ELR (cell line): ENCODE data around the gene IGF2BP2.
"Not testable (repeated sequence)": the region's sequence is repeated elsewhere in the genome, so short reads cannot be mapped to it uniquely, and the experiment has no call there.

ENCODE experiments used
- DNase-seq: peaks from one replicate; pipeline ENCODE4 v3.0.0-alpha.2; 2015; ENCODE audit warnings: low read depth

Gene IGF2BP2

DNA sequence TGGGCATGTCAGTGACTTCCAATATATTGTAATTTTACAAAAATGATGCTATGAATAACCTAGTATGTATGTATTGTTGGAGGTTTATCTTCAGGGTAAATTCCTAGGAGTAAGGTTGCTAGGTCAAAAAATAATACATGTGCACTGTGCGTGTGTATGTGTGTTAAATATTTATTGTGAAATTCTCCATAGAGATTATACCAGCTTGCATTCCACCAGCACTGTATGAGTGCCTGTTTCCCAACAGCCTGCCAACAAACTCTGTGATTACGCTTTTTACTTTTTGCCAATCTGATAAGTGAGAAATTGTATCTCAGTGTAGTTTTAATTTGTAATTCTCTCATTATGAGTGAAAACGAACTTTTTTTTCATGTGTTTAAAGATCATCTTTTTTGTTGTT lies 12.6 kb upstream of the IGF2BP2 start:
- DNase-seq = no peak

DNA sequence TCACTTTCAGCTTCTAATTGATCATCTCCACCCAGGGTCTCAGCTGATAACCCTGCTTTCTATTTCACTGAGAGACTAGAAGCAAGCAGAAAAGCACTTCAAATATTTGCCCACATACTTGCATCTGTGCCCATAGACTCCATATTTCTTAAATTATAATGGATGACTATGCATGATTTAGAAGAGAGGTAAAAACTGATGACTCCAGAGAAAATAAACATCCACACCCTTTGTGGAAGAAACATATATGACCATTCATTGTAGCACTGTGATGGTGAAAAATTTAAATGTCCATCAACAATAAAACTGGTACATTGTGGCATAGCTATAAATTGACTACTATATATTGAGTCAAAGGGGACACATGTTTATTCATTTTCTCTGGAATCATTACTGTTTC lies 7.1 kb upstream of the IGF2BP2 start:
- DNase-seq = no peak

DNA sequence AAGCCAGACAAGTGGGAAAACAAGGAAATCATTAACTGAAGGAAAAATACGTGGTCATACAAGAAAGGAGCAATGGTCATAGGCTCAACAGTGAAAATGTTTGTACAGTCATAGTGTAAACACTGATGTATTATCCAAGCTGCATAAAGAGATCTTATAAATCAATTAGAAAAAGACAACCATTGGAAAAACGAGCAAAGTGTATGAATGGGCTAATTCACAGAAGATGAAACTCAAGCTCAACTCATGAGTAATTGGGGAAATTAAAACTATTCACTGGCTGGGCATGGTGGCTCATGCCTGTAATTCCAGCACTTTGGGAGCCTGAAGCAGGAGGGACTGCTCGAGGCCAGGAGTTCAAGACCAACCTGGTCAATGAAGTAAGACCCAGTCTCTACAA lies 6.4 kb upstream of the IGF2BP2 start:
- no peak for DNase-seq

DNA sequence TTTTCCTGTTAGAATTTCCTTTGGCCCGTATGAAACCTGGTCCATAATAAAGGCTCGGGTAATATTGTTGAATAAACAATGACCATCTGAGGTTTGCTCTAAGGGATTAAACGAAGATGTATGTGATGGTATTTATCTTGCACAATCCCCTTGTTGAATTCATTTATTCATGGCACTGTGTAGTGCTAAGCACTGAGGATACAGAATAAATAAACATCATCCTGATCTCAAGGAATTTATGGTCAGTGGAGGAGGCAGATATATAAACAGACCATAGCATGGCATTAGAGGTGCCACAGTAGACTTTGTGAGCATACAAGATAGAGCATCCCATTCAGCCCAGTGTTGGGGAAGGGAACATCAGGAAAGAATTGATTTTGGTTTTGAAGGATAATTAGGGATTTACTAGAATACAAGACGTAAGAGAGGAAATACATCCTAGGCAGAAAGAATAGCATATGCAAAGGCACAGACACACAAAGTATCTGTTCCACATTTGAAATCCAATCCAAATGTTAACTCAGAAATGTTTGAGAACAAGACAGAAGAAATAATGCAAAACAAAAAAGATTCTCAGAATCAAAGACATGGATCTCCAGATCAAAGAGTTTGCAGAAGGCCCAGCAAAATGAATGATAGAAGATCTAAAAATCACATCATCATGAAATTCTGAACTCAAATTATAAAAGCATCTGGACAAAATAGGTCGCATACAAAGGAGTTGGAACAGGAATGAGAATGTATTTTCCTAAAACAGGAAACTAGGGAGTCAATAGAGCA lies 5.4 kb upstream of the IGF2BP2 start:
- DNase-seq = no peak

DNA sequence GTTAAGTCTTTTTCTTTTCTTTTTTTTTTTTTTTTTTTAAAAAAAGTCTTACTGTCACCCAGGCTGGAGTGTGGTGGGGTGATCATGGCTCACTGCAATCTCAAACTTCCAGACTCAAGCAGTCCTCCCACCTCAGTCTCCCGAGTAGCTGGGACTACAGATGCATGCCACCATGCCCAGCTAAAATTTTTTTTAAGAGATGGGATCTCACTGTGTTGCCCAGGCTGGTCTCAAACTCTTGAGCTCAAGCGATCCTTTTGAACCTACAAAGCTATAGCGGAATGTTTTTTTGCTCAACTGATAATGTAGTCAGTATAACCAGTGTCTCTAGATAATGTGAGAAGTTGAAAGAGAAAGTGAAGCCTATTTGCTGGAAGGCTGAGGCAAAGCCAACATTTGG lies 3.9 kb upstream of the IGF2BP2 start:
- DNase-seq = no peak

DNA sequence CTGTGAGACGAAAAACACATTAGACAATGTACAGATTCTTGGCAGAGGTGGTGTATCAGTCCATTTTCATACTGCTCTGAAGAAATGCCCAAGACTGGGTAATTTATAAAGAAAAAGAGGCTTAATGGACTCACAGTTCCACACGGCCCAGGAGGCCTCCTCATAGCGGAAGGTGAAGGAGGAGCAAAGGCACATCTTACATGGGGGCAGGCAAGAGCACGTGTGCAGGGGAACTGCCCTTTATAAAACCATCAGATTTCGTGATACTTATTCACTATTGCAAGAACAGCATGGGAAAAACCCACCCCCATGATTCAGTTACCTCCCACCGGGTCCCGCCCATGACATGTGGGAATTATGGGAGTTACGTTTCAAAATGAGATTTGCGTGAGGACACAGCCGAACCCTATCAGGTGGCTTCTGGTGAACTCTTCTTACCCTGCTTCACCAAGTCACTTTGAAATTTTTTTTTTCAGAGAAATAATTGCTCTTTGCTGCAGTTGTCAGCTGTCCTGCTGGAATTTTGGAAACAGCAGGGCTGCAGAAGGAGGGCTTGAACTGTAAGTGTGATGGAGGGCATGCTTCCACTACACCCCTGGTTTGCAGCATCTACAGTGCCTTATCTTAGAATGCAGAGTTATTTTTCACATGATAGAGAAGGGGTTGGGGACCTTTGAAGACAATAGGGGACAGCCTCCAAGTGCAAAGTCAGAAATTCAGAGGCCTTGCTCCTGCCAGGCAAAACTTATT lies 2.9 kb upstream of the IGF2BP2 start:
- no peak for DNase-seq

DNA sequence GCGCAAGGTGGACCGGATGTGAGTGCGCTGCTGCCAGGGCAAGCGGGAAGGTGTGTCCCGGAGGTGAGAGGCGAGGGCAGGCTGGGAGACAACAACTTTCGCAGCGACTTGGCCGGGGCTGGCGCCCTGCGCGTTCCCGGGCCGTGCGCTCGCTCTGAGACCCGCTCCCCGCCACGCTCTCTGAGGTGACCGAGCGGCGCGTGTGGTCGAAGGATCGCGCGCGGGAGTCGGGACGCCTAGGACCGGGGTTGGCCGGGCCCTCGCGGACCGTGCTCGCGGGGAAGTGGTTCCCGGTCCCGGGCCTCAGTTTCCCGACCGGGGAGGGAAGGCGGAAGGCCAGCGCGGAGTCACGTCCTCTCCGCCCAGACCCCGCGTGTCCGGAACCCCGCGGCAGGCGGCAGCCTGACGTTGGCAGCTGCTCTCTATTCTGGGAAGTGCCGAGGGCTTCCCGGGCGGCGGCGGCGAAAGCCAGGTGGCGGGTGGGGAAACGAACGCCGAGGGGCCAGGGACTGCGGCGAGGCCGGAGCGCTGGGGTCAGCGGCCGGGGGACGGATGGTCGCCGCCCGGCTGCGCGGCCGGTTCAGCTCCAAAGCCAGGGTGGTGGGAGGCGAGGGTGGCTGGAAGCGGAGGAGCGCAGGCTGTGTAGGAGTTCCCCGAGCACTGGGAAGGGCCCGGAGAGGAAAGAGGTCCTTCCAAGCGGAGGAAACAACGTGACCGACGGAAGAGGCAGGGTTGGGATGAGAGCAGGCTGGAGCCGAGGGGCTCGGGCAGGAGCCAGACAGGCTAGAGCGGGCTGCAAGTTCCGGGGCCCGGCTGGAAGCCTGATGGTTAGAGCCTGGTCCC lies 1.0 kb upstream of the IGF2BP2 start:
- DNase-seq = peak; percentile 72

DNA sequence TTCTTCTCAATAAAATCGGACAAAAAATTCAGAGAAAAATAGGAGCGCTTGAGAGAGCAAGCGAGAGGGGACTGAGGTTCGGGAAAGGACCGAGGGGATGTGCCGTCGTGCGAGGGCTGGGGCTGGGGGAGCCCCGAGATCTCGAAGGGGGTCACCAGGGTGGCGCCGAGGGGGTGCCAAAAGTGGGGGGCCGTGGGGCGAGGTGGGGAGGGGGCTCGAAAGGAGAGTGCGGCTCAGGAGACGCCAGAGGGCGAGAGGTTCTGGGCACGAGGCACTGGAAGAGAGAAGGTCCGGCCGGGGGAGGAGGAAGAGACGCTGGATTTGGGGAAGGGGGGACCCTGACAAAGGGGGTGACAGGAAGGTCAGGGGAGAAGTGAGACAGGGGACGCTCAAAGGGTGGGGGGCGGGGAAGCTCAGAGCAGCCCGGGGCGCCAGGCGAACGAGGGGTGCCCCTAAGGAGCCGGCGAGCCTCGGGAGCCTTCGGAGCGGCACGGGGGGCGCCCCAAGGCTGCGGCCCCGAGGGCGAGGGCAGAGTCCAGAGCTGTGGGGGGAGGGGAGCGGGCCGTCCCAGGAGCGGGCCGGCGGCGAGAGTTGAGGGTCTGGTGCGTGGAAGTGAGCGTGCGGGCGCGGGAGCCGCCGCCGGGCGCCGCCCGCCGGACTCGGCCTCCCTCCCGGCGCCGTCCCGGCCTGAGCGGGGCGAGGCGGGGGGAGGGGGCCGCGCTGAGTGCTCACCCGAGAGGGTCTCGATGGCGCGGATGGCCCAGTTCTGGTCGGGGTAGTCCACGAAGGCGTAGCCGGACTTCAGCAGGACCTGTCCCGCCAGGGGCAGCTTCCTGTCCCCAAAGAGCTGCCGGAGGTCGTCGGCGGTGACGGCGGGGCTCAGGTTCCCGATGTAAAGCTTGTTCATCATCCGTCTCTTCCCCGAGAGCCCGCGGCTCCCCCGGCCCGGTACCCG lies 514 bp downstream of the IGF2BP2 start:
- DNase-seq = peak; percentile 61

DNA sequence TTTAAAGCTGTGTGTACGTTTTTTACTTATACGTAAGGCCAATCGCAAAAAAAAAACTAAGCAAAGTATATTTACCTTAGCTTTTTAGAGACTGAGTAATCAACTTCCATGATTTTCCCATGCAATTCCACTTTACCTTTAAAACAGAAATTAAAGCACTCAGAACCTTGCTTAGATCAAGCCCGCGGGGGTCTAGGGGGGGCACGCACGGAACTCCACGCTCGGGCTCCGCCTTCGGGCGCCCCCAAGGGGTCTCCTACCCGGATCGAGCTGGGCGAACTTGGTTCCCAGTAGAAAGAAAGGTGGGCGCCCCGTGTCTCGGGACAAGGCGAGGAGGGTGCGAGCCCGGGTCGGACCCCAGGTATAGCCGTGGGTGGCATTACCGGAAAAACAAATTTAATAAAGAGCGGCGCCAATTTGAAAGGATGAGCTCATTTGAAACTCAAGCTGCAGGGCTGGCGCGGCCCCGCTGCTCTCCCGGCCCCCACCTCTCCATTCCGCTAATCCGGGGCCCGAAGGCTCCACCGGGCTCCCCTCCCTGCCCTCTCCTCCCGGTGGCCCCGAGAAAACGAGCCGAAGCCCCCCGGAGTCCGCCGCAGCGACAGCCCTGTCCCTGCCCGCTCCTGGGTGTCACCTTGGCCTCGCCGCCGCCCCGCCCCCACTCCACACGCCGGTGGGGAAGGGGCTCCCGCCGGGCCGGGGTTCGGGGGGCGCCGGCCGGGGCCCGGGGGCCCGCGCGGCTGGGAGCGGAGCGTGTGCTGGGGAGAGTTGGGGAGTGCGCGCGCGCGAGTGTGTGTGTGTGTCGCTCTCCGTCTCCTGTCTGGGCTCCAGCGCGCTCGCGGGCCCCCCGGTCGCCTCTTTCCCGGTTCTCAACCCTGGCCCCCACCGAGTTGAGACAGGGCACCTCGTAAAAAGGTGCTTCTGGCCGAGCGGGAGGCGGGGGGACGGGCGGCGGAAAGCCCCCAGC lies 1.5 kb downstream of the IGF2BP2 start:
- peak; percentile 63 for DNase-seq

DNA sequence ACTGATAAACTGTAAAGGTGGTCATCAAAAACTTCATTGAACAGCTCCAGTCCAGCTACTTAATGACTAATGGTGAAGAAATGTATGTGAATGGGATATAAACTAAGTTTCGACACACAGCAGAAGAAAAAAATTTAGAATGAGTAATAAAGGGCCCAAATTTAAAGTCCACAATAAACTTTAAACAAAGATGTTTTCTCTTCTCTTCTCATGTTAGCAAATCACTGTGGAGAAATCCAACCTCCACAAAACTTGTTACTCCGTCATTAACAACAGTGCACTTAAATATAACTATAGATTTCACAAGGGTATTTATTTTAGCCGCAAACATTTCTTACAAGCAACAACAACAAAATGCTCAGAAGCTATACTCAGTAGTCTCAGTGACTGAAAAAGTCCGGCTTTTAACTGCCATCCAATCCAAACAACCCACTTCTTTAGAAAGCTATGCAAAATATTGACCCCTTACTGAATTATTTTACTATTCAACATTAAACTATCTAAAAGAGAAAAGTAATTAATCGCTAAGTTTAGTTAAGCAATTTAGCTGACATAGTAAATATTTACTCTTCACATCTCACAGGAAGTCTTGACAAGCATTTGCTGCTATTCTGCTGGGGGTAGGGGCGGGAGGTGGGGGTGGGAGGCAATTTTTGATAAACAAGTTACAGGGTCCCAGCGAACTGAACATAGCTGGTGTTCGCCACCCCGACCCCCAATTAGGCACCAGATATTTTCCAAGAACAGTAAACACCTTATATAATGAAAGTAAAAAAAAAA lies 2.4 kb downstream of the IGF2BP2 start:
- DNase-seq = peak; percentile 94

DNA sequence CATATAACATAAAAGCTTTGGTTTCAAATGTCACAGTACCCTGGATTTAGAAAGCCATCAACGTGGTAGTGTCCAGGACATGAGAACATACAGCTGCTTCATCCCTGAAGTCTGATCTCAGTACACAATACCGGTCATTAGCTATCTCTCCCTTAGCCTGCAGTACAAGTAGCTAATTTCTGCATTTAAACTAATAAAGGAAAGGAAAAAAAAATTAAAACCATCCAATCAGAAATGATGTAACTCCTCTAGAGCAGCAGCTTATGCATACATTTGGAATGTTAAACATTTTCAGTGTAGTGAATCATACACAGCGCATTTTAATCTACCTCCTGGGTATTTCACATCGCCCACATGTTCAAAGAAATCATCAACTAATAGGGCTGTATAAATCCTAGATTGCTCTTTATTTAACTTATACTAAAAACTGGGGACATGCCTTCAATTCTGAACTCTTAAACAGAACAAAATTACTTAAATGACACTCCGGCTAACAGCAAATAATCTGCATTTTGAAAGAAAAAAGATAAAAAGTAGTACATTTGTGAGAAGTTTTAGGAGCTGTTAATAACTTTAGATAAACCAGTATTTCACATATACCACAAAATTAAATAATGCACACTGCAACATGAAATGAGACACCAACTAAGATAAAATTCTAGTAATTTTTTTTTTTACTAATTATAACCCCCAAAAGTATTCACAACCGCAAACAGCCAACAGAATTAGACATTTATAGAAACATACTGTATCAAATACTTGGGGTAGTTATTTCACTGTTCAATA lies 3.7 kb downstream of the IGF2BP2 start:
- DNase-seq = peak; percentile 97

DNA sequence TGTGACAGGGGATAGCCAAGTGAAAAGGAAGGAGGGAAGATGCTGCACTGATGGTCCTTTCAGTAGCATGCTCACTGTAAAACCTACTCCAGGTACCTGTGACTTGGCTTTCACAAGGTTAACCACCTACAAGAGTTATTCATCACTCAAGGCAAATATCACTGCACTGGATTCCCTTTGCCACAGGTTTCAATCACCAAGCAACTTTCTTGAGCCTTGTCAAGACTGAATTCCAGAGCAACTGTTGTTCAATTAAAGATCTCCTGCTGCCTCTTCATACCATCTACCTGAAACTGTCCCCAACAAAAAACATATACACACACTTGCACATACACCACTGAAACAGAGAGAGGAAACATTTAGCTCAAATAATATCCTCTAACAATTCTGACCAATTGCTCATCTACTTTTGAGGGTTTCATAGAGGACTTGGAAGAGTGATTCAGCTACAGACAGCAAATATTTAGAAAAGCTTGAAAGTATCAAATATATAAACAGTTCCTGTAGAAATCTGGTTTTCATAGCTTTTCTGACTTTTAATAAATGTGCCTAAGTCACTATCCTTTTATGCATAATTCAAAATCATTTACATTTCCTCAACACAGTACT lies 6.5 kb downstream of the IGF2BP2 start:
- peak; percentile 57 for DNase-seq

DNA sequence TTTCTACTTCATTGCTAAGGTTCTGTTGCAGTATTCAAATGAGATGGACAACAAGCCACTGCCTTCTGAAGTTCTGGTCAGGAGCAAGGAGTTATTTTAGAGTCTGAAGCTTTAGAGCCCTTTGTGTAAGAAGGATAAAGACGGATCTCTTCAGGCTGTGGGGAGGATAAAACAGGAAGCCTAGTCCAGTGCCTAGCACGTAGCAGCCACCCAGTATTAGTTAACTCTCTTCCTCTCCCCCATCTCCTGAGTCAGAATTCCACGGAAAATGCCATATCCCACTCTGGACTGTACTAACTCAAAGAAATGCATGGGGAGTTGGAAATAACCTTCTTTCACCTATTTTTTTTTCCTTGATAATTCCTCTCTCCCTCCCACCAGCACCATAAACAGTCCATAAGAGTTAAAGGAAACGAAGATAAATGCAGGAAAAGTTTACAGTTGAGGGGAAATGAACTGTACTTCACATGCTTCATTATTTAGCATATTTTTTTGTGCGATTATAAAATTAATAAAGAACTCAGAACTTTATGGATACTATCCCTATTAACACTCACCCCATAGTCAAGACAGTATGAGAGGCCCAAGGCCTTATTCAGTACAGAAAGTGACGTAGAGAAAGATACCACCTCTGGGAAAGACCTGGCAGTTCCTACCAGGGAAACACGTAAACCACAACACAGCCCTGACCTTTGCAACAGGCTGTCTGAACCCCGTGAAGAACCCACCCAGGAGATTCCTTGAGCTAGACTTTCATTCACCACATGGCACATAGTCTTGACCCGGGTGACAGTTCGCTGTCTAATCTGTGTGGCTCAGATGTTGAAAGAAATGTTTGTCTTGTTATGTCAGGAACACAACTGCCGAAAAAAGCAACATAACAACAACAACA lies 9.2 kb downstream of the IGF2BP2 start:
- peak; percentile 73 for DNase-seq

DNA sequence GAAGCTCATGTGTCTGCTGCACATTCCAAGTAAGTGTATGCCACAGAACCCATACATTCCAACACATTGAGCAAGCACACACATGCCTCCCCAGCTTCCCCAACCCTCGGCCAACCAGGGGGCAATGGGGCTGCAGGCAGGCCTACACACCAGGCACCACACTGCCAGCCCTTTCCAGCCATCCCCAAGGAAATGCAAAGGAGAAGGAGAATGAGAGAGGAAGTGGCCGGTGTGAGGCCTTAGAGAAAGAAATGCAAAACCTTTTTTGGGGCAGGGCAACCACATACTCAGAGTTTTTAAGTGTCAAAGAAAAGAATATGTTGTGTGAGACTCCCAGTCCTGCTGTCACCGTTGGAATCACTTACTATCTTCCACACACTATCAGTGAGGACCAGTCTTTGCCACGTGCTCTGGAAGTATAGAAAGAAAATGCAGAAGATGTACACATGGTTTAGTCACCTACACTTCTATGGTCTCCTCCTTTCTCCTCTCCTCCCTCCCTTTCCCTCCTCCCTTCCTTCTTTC lies 11.1 kb downstream of the IGF2BP2 start:
- DNase-seq = peak; percentile 92

DNA sequence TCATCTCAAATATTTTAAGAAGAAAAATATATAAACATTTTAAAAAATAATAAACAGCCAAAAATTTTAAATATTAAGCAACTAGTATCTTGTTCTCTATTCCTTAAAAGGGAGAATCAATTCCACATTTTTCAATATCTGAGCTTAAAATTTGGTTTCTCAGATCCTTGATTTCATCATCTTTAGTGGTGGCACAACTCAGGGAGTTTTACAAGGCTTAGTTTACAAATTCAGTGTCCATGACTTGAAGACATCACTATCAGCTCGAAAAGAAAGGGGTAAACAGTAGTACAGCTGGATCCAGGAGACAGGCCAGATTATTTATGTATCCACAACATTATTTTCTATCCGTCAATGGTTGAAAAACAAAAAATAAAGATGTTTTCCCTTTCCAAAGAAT lies 11.6 kb downstream of the IGF2BP2 start:
- no peak for DNase-seq

DNA sequence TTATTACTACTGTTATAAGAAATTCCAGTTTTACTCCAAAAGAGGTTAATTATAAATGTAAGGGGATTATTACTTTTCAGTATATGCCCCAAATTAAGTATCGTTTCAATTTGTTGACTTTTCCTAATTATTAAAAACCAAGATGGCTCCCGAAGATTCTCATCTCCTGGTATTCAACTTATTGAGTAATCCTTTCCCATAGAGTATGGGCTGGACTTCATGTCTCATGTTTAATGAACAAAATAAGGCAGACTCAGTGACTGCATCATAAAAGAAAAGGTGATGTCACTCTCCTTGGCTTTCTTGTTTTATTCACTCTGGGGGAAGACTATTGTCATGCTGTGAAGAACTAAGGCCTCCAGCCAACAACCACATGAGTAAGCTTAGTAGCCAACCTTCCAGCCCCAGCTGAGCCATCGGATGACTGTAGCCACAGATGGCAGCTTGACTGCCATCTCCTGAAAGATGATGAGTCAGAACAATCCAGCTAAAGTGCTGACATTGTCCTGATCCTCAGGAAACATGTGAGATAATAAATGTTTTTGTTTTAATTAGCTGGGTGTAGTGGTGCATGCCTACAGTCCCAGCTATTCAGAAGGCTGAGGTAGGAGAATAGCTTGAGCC lies 17.3 kb downstream of the IGF2BP2 start:
- peak; percentile 99 for DNase-seq

DNA sequence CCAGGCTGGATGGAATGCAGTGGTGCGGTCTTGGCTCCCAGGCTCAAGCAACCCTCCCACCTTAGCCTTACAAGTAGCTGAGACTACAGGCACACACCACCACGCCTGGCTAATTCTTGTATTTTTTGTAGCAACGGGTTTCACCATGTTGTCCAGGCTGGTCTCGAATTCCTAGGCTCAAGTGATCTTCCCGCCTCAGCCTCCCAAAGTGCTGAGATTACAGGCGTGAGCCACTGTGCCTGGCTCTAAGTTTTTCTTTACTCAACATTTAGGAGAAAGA lies 26.1 kb downstream of the IGF2BP2 start:
- not testable (repeated sequence) for DNase-seq
